HG03439 (cell line): ENCODE results near the gene AGAP9.
"Not testable (repeated sequence)": the region's sequence is repeated elsewhere in the genome, so short reads cannot be mapped to it uniquely, and the experiment has no call there.

ENCODE experiments used
- ATAC-seq: cut with Tn5 transposase; IDR thresholded peaks from one replicate; pipeline ENCODE4 v1.9.1; 2021; ENCODE audit warnings: mild to moderate bottlenecking, moderate library complexity; ENCODE audit not compliant: unreplicated experiment

The AGAP9 gene

GRCh38 chr10:47458466-47459154, 64.8 kb downstream of the AGAP9 start:
- no peak for ATAC-seq

DNA sequence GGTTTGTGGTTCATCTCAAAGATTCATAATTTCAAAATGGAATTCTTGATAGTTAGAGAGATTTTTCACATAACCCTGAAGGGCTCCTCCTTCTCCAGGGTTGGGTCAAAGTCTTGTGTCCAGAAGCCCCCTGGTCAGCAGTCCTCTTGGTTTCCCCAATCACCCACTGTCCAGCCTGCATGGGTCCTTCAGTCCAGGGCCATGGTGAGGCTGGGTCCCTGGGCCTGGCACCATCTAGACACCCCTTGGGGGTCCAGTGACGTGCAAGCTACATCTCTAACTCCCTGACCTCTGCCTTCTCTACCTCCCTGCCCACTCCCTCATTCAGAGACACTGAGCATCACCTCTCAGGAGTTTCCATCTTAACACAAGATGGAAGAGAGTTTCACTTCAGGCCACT, 65.6 kb downstream of the AGAP9 start:
- no peak for ATAC-seq

GRCh38 chr10:47457528-47457820, 66.0 kb downstream of the AGAP9 start:
- no peak for ATAC-seq

DNA sequence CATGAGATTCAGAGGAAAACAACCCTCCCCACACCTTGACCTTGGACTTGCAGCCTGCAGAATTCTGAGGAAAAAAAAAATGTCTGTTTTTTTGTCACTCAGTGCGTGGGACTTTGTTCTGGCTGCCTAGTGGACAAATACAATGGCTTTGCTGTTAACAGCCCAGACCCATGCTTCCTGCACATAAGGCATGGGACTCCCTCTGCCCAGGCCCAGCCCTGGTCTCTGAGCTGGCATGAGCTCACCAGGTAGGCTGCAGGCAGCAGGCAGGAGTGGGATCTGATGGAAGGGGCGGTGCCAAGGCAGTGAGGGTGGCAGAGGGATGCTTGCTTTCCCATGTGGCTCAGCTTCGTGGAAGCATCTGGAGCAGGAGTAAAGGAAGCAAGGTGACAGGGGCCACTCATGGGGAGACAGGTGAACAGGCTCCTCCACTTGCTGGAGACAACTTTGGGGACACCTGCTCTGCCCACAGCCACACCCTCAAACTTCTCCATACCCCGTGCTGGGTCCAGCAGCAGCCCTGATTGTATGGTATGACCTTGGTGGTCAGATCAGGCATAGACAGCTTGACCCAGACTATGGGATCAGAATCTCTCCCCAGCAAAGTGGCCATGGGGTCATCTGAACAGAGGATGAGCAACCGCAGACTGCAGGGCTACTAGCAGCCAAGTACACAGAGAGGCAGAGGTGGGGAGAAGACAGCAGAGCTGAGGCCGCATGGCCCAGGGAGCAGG, 66.5 kb downstream of the AGAP9 start:
- no peak for ATAC-seq

DNA sequence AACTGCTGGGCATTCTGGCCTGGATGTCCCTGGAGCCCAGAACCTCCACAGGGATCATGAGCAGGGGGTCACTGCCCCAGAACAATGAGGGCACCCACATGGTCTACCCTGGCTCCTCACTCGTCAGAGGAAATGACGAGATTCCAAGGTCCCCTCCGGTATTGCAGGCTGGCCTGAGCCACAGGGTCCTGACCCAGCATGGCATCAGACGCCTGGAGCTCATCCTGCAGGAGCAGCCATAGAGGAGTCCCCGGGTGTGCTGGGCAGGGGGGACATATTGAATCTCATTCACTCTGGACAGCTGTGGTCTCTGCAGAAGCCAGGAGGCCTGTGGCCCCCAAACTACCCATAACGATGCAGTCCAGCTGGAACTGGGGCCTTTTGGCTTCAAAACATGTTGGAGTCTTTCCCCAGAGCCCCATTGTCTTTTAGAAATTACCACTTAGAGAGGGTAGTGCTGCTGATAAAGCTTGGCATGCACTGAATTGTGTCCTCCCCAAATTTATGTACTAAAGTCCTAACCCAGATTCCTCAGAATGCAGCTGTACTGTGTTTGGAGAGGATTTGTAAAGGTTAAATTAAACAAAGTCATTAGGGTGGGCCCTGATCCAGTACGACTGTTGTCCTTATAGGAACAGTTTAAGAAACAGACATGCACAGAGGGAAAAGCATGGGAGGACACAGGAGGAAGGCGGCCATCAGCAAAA, 67.2 kb downstream of the AGAP9 start:
- no peak for ATAC-seq

- ATAC-seq: not testable (repeated sequence)
Observed at GRCh38 chr10:47455350-47456078, 67.9 kb downstream of the AGAP9 start.

GRCh38 chr10:47454780-47455058, 68.7 kb downstream of the AGAP9 start:
- ATAC-seq: no peak

- no peak for ATAC-seq
Observed at GRCh38 chr10:47454008-47454779, 69.2 kb downstream of the AGAP9 start.

GRCh38 chr10:47453141-47454007, 70.1 kb downstream of the AGAP9 start:
- ATAC-seq: no peak

GRCh38 chr10:47452495-47453140, 70.8 kb downstream of the AGAP9 start:
- ATAC-seq: no peak

DNA sequence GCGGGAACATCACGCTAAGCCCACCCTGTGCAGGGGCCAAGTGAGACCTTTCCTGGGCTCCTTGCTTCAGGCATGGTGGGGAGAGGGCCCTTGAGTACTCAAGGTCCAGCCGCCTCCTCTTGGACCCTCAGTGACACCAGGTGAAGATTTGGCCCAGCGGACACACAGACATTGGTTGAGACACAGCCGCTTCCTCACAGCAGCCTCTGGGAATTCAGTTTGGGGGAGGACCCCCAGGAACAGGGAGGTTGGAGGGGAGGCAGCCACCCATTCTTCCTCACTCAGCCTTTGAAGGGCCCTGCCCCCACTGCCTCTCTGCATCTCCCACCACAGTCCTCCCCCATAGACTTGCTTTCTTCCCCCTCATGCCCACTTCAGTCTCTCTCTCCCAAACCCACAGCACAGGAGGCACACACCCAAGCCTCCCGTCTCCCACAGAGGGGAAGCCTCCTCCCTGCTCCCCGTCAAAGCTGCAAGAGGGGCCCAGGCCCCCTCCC, 71.4 kb downstream of the AGAP9 start:
- no peak for ATAC-seq
